NCI-H82 (cell line): ENCODE data around the gene SELENOI.
"Not testable (repeated sequence)": the region's sequence is repeated elsewhere in the genome, so short reads cannot be mapped to it uniquely, and the experiment has no call there.

Source experiments
- DNase-seq: peaks from one replicate; lab custom pipeline; 2025; lab: John Stamatoyannopoulos, UW

SELENOI gene

DNA sequence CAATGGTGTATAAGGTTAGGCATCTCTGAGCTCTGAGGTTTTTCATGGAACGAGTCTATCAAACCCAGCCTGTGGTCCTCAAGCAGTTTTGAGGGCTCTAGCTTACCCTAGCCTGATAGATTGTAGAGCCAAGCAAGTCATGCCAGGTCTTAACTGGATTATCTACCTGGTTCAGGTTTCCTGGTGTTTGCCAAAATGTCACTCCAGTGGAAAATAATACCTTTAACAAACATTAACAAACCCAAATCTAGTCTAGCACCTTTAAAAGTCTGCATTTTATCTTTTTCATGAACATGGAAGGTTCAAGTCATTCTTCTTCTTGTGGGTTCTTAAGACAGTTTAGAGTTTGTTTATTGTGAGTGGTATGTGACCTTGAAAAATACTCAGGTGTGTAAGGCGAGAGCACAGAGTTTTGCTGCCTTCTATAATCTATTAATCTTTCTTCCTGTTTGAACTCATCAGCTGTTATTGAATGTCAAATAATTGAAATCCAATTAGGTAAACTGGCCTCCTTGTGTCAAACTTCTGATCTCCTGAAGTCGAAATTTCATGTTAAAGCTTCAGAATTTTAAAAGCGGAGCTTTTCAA is 14.0 kb downstream of the SELENOI start:
- no peak for DNase-seq

DNA sequence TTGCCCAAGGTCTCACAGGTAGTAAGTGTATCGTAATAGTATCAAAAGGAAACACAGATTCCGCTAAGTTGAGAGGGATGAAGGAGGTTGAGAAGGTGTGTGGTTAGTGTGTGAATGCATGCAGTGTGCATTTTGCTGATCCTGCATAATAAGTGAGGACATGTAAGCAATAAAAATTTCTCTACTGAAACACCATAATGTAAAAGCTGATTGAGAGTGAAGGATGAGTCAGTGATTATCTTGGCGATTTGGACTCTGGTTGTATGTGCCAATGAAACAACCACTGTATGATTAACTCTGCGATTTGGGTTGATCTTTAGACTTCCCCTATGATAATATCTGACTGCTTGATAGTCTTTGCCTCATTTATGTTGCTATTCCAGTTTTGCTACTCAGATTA is 17.4 kb downstream of the SELENOI start:
- no peak for DNase-seq

DNA sequence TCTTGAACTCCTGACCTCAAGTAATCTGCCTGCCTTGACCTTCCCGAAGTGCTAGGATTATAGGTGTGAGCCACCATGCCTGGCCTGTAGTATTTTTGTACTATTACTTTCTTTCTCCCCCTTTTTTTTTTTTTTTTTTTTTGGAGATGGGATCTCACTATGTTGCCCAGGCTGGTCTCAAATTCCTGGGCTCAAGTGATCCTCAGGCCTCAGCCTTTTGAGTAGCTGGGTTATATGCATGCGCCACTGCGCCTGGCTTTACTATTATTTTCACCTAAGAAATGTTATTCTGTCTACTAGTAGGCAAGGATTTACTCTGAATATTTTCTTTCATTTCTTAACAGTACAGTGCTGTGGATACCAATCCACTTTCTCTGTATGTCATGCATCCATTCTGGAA is 18.0 kb downstream of the SELENOI start:
- no peak for DNase-seq

DNA sequence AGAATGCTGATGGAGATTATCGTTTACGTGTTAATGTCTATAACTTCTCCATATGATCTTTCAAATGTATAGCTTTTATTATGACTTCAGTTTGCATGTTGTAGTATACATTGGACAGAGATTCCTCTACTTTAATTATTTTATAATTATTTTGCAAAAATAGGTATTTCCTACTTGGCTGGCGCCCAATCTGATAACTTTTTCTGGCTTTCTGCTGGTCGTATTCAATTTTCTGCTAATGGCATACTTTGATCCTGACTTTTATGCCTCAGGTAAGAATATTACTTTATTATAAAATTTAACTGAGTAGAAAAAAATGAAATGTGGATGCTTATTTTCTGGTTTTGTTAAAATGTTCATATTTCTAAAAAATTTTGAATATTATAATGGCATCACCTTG is 18.7 kb downstream of the SELENOI start:
- DNase-seq, result no peak

DNA sequence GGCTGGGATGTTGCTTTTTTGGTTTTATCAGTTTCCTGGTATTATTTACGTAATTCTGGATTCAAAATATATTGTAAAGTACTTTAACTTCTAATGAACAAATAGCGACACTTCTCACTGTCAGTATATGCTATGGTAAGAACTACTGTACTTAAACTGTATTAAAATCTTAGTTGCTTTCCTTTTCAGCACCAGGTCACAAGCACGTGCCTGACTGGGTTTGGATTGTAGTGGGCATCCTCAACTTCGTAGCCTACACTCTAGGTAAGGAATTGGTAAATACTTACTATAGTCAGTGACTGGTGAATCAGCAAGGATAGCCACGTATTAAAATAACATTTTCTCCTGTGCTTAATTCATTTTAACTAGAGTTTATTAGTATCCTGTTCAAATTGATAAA is 21.0 kb downstream of the SELENOI start:
- DNase-seq, result no peak

DNA sequence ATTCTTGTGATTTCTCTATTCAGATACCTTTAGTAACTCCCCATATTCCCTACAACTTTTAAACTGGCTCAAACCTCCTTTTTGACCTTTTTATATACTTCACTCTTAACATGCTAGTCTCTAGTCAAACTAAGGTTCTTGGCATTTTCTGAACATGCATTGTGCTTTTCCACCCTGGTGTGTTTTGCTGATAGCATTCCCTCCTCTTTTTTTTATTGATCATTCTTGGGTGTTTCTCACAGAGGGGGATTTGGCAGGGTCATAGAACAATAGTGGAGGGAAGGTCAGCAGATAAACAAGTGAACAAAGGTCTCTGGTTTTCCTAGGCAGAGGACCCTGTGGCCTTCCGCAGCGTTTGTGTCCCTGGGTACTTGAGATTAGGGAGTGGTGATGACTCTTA is 23.7 kb downstream of the SELENOI start:
- peak; percentile 33 for DNase-seq

DNA sequence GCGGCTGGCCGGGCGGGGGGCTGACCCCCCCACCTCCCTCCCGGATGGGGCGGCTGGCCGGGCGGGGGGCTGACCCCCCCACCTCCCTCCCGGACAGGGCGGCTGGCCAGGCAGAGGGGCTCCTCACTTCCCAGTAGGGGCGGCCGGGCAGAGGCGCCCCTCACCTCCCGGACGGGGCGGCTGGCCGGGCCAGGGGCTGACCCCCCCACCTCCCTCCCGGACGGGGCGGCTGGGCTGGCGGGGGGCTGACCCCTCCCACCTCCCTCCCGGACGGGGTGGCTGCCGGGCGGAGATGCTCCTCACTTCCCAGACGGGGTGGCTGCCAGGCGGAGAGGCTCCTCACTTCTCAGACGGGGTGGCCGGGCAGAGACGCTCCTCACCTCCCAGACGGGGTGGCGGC is 25.0 kb downstream of the SELENOI start:
- not testable (repeated sequence) for DNase-seq

DNA sequence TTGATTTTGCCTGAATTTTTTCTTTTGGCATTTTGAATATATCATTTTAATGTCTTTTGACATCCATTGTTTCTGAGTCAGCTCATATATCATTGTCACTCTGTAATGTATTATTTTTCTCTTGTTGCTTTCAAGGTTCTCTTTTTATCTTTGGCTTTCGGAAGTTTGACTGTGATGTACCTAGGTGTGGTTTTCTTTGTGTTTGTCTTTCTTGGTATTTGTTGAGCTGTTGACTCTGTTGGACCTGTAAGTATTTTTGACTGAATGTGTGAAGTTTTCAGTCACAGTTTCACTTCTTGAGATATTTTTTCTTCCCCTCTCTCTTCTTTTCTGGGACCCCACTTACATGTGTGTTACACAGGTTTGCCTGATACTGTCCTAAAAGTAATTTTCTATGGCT is 30.9 kb downstream of the SELENOI start:
- no peak for DNase-seq

DNA sequence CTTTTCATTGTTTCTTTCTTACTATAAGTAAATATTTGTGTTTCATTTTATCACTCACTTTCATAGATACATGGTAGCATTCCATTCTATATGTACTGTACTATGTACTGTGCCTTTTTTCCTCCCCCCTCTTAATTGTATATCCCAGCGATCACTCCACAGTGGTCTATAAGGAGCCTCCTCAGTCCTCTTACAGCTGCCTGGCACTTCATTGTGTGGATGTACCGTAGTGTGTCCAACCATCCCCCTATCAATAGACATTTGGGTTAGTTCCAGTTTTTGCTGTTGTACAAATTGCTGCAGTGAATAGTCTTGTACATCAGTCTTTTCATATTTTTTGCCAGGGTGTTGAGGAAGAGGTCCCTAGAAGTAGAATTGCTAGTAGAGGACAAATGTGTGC is 34.3 kb downstream of the SELENOI start:
- DNase-seq, result no peak

DNA sequence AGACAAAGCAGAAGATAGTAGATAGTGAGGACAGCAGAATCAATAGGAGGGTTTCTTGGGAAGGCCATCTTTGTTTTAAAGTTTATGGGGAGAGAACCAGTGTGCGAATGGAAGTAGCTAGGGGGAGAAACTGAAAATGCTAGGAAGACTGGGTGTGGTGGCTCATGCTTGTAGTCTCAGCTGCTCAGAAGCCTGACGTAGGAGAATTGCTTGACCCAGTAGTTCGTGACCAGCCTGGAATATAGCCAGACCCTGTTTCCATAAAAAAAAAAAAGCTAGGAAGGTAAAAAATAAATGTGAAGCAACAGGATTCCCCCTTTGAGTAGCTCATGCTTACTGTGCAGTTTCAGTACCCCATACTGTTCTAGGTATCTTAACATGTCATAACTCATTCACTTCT is 36.6 kb downstream of the SELENOI start:
- DNase-seq, result no peak

DNA sequence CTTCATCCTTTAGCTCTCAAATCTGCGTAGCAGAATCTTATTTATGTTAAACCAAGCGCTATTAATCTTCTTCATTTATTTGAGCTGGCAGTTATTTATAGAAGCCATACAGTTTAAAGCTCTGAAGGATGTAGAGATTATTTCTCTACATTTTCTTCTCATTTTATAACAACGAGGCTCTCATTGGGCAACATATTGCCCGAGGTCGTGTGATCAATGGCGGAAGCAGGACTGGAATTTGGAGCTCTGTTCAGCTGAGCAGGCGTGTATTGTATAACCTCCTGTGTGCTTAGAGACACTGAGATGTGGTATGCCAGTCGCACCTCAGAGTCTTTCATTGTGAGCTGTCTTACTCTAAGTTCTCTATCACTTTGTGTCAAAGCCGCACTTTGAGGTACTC is 38.2 kb downstream of the SELENOI start:
- no peak for DNase-seq

DNA sequence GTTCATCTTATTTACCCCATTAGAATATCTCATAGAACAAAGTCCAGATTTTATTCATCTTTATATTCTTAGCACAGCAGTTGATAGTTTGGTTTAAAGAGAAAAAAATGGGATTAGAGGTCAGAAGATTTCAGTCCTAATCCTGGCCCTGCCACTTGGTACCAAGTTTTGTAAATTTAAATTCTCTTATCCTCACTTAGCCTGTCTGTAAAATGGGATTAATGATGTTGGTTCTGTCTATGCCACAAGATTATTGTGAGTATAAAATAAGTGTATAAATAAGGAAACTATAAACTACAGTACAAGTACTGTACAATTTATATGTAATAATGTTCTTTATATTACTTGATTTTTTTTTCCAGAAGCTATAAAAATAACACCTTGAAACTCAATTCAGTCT is 38.7 kb downstream of the SELENOI start:
- no peak for DNase-seq

DNA sequence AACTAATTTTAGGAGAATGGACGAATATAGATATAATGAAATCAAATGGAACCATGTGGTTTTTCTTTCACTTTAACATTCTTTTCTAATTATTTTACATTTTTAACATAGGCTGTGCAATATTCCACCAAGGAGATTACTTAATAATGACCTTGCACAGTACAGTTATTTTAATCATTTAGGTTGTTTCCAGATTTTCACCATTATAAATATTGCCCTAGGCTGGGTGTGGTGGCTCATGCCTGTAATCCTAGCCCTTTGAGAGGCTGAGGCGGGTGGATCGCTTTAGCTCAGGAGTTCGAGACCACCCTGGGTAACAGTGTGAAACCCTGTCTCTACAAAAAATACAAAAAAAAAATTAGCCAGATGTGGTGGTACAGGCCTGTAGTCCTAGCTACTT is 41.2 kb downstream of the SELENOI start:
- DNase-seq, result no peak

DNA sequence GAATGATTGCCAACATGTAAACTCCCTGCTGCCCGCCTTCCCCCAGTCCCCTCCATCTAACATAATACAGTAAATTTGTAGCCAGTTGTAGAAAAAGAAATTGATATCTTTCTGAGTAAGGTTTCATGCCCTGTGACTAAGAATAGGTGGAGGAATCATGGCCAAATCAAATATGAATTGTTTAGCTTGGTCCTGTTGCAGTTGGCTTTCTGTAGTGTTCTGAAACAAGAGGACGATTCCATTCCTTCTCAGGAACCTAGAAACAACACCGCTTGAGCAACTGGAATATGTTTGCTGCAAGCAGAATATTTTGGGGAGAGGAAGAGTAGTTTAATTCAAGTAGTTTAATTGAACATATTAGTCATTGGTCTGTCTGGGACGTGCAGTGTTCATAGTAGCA is 48.8 kb downstream of the SELENOI start:
- DNase-seq, result no peak

DNA sequence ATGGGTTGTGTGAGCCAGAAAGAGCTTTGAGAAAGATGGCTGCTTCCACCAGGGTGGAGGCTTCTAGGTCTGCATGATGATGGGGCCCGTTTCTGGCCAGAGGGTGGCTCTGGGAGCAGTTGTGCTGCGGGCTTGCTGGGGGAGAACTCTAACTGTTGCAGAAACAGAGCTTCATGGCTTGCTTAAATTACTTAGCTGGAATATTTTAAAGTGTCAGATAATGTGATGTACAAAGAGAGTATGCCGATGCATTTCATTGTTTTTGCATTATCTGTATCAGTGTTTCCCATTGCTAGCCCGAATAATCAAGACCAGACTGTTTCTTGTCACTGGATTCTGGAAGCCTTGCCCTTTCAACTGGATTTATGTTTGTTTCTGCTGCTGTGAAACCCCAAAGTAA is 49.5 kb downstream of the SELENOI start:
- DNase-seq, result no peak

DNA sequence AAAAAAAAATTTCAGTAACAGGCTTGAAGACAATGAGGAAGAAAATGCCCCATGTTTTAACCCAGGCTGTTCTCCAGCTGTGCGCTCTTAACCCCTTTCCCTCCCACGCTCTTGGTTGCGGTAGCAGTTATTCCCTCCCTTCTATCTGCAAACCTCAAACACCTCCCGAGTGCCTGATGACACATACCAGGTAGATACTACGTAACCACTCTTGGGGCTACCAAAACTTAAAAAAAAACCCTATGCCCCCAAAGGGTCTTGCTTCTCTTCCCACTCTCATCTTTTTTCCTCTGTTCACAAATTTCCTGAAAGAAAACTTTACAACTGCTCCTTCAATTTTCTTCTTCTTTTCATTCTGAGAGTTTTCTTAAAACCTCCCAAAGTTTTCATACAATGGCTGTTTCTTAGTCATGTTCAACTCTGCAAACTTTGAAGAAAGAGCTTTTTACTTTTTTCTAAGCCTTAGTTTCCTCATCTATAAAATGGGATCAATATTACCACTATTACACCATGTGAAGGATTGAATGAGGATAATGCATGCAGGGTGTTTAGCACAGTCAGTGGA is 50.9 kb downstream of the SELENOI start:
- no peak for DNase-seq

DNA sequence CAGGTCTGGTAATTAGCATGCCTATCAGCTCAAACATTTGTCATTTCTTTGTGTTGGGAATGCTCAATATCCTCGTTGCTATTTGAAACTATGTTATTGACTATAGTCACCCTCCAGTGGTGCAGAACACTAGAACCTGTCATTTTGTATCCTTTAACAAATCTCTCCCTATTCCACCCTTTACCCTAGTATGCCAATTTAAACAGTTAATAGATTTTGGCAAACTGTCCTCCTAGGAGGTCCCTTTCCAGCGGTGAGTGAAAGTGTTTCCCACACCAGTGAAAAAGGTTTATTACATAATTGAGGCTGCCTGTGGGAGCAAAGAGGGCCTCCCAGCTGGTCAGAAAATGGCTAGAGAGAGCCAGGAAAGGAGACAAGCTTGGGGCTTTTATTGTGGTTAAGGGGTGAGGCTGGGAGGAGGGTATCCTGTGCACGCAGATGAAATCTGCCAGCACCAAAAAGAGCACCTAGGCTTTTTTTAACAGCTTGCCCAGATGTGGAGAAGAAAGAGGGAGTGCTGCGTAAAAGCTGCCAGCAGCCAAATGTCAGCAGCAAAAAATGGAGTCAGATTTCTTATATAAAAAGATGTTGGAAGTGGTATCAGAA is 53.9 kb downstream of the SELENOI start:
- DNase-seq, result no peak

DNA sequence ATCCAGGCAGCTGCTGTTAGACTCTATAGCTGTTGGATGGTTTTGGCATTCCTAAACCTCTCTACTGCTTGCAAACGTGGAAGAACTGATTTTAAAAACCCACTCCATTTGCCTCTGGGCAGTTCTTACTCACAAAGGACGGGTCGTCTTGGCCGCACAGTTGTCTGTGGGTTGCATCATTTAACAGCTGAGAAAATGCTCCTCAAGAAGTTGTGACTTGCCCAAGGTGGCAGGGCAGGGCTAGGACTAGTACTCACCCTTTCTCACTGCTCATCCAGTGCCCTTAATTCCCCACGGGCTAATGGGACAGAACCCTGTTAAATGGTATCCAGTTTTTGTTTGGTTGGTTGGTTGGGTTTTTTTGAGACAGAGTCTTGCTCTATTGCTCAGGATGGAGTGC is 54.8 kb downstream of the SELENOI start:
- DNase-seq, result no peak

DNA sequence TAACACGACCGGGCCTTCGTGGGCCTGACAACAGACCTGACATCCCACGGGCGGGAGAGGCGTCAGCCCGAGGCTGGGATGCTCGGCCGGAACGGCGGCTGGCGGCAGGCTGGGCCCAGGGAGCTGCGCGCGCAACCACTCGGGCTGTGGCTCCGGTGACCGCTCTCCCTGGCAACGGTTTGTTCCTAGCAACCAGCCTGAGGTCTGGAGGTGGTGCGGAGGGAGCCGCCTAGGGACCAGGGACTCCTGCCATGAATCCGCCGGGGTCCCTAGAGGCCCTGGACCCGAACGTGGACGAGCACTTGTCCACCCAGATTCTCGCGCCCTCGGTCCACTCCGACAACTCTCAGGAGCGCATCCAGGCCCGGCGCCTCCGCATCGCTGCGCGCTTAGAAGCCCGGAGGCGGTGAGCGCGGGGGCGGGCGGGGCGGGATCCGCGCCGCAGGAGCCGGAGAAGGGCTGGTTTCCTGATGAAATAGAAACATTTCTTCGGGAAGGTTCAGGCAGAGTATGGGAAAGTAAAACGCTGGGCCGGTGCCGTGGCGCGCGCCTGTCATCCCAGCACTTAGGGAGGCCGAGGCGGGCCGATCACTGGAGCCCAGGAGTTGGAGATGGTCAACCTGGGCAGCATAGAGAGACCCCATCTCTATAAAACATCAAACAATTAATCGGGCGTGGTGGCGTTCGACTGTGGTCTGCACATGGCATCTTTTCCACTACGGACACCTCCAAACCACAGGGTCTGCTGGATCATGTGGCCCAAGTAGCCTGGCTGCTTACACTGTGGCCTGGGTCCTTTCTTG is 56.0 kb downstream of the SELENOI start, which contains the start of gene DRC1:
Gene DRC1, plus strand, starts transcription at position 182 of the 803 bp plus-strand sequence. Its CDS starts 70 bp downstream, at position 252.
- DNase-seq, result peak; percentile 54

DNA sequence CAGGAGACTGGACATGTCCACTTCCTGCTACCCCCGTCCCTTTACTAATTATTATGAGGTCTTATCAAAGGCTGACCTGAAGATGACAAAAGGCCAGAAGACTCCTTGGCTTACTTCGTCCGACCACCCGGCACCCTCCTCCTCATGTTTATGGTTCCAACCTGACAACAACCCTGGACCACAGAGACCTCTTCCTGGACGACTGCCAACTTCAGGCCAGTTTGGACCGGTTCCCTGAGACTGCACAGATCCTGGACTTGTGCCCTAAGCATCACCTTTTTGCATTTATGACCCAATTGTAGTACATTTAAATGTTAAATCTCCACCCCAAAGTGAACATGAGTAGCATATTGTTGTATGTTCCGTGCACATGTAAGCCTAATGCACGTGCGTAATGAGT is 61.6 kb downstream of the SELENOI start:
- no peak for DNase-seq

DNA sequence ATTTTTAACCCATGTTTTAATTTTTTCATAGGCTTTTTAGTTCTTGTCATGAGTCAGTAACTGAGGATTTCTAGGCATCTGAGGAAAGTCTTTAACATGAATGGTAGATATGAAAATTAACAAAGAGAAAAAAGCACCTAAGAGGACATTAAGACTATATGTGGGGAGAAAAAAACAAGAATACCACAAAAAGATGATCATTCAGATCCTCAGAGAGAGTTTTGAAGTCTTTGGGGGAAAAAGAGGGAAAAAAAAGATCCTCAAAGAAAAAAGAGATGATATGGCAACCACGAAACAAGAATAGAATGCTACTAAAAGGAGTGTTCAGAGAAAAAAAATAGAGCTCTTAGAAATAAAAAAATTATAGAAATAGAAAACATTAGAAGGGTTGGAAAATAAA is 63.8 kb downstream of the SELENOI start:
- DNase-seq, result no peak

DNA sequence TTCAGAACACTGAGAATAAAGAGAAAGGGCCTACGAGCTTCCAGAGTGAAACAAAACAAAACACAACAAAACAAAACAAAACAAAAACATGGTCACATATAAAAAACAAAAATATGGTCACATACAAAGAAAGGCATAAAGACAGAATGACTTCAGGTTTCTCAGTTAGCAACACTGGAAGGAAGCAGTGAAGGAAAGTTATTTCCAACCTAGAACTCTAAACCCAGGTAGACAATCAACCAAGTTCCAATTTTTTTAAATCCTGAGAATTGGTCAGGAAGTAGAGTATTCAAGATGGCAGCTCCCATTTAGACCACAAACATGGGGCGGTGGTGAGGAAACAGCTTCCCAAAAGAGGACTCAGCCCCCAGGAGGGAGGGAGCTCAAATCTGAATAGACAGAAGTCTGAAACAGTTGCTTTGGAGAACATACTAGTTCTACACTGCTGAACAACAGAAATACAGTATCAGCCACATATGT is 64.9 kb downstream of the SELENOI start:
- DNase-seq, result no peak

DNA sequence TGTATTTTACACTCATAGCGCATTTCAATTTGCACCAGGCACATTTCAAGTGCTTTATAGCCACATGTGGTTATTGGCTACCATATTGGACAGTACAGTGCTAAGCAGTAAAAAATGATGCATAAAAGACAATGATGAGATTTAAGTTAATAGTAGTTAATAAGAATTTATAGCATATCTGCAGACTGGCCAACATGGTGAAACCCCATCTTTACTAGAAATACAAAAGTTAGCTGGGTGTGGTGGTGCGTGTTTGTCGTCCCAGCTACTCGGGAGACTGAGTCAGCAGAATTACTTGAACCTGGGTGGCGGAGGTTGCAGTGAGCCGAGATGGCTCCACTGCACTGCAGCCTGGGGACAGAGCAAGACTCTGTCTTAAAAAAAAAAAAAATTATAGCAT is 65.5 kb downstream of the SELENOI start:
- DNase-seq, result no peak
